ENCODE measurements around the gene HSFX3.
"Not testable (repeated sequence)": the region's sequence is repeated elsewhere in the genome, so short reads cannot be mapped to it uniquely, and the experiment has no call there.

The HSFX3 gene

DNA sequence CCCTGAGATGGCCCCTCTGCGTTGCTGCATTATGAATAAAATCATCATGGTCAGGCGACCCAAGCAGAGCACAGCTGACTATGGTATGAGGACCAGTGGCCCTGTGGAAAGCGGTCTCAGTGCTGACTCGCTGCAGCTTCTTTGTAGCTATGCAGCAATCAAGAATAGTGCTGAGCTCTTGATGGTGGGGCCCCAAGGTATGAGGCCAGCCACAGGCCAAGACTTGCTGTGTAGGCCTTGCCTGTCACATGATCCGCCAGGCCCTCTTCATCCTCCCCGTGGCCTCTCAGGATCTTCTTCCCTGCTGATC, 2.2 kb upstream of the HSFX3 start:
- H3K27me3 ChIP-seq (ENCODE audit: insufficient read depth, low read length); H2AK5ac ChIP-seq (ENCODE audit: low read length); H4K8ac ChIP-seq (ENCODE audit: low read depth, low read length); H3K4ac ChIP-seq (ENCODE audit: low read depth, low read length); H3K4me3 ChIP-seq (ENCODE audit: low read depth, low read length); H3K79me2 ChIP-seq (ENCODE audit: control insufficient read depth, insufficient read depth, low read length, poor library complexity); H3K4me2 ChIP-seq (ENCODE audit: low read length); H3K9me3 ChIP-seq (ENCODE audit: insufficient read depth, low read depth, low read length); H2BK5ac ChIP-seq (ENCODE audit: low read depth, low read length, poor library complexity); H3K79me1 ChIP-seq (ENCODE audit: low read length); H3K36me3 ChIP-seq (ENCODE audit: control insufficient read depth in 1 of 2, insufficient read depth in 2 of 2, low read length in 2 of 2); H4K12ac ChIP-seq (ENCODE audit: low read depth, low read length); H3K14ac ChIP-seq (ENCODE audit: low read length); H3K23ac ChIP-seq (ENCODE audit: low read length); H2BK12ac ChIP-seq (ENCODE audit: low read length); H2AFZ ChIP-seq (ENCODE audit: insufficient read depth, low read length, poor library complexity); H3K4me1 ChIP-seq (ENCODE audit: control insufficient read depth in 1 of 2, insufficient read depth in 2 of 2, low read length in 2 of 2); DNase-seq; H2BK120ac ChIP-seq (ENCODE audit: insufficient read depth, low read length, poor library complexity); H3K27ac ChIP-seq (ENCODE audit: low read depth, low read length); H3K9ac ChIP-seq (ENCODE audit: low read length); H3K18ac ChIP-seq (ENCODE audit: low read length); H4K91ac ChIP-seq (ENCODE audit: low read depth, low read length): not testable (repeated sequence)
- WGBS (ENCODE audit: extremely low coverage, insufficient coverage, insufficient read length), result no CpG with 5 or more reads among the region's 6 CpGs

- H2AK5ac ChIP-seq (ENCODE audit: low read length); H2AFZ ChIP-seq (ENCODE audit: insufficient read depth, low read length, poor library complexity); H3K18ac ChIP-seq (ENCODE audit: low read length); H3K4me3 ChIP-seq (ENCODE audit: low read depth, low read length); H4K8ac ChIP-seq (ENCODE audit: low read depth, low read length); H4K91ac ChIP-seq (ENCODE audit: low read depth, low read length); DNase-seq; H3K79me1 ChIP-seq (ENCODE audit: low read length); H3K23ac ChIP-seq (ENCODE audit: low read length); H3K9ac ChIP-seq (ENCODE audit: low read length); H3K4ac ChIP-seq (ENCODE audit: low read depth, low read length); H3K27me3 ChIP-seq (ENCODE audit: insufficient read depth, low read length); H3K4me2 ChIP-seq (ENCODE audit: low read length); H2BK120ac ChIP-seq (ENCODE audit: insufficient read depth, low read length, poor library complexity); H2BK12ac ChIP-seq (ENCODE audit: low read length); H3K4me1 ChIP-seq (ENCODE audit: control insufficient read depth in 1 of 2, insufficient read depth in 2 of 2, low read length in 2 of 2); H3K79me2 ChIP-seq (ENCODE audit: control insufficient read depth, insufficient read depth, low read length, poor library complexity); H3K9me3 ChIP-seq (ENCODE audit: insufficient read depth, low read depth, low read length); H3K27ac ChIP-seq (ENCODE audit: low read depth, low read length); H3K14ac ChIP-seq (ENCODE audit: low read length); H2BK5ac ChIP-seq (ENCODE audit: low read depth, low read length, poor library complexity); H4K12ac ChIP-seq (ENCODE audit: low read depth, low read length); H3K36me3 ChIP-seq (ENCODE audit: control insufficient read depth in 1 of 2, insufficient read depth in 2 of 2, low read length in 2 of 2): not testable (repeated sequence)
- WGBS (ENCODE audit: extremely low coverage, insufficient coverage, insufficient read length), result no CpG with 5 or more reads among the region's 4 CpGs
These were observed 1.7 kb upstream of the HSFX3 start for GRCh38 chrX:149551245-149551938.

- not testable (repeated sequence) for H3K9ac ChIP-seq (ENCODE audit: low read length); H2BK120ac ChIP-seq (ENCODE audit: insufficient read depth, low read length, poor library complexity); H3K27ac ChIP-seq (ENCODE audit: low read depth, low read length); H4K12ac ChIP-seq (ENCODE audit: low read depth, low read length); H2BK5ac ChIP-seq (ENCODE audit: low read depth, low read length, poor library complexity); H3K4me2 ChIP-seq (ENCODE audit: low read length); H4K8ac ChIP-seq (ENCODE audit: low read depth, low read length); H4K91ac ChIP-seq (ENCODE audit: low read depth, low read length); H3K79me2 ChIP-seq (ENCODE audit: control insufficient read depth, insufficient read depth, low read length, poor library complexity); H2AFZ ChIP-seq (ENCODE audit: insufficient read depth, low read length, poor library complexity); H3K18ac ChIP-seq (ENCODE audit: low read length); H3K9me3 ChIP-seq (ENCODE audit: insufficient read depth, low read depth, low read length); H3K14ac ChIP-seq (ENCODE audit: low read length); H3K27me3 ChIP-seq (ENCODE audit: insufficient read depth, low read length); H3K23ac ChIP-seq (ENCODE audit: low read length); DNase-seq; H3K4me1 ChIP-seq (ENCODE audit: control insufficient read depth in 1 of 2, insufficient read depth in 2 of 2, low read length in 2 of 2); H3K4ac ChIP-seq (ENCODE audit: low read depth, low read length); H3K79me1 ChIP-seq (ENCODE audit: low read length); H2AK5ac ChIP-seq (ENCODE audit: low read length); H2BK12ac ChIP-seq (ENCODE audit: low read length); H3K4me3 ChIP-seq (ENCODE audit: low read depth, low read length); H3K36me3 ChIP-seq (ENCODE audit: control insufficient read depth in 1 of 2, insufficient read depth in 2 of 2, low read length in 2 of 2)
- no CpG with 5 or more reads among the region's 1 CpG for WGBS (ENCODE audit: extremely low coverage, insufficient coverage, insufficient read length)
These were observed 730 bp upstream of the HSFX3 start for GRCh38 chrX:149550454-149550853.

DNA sequence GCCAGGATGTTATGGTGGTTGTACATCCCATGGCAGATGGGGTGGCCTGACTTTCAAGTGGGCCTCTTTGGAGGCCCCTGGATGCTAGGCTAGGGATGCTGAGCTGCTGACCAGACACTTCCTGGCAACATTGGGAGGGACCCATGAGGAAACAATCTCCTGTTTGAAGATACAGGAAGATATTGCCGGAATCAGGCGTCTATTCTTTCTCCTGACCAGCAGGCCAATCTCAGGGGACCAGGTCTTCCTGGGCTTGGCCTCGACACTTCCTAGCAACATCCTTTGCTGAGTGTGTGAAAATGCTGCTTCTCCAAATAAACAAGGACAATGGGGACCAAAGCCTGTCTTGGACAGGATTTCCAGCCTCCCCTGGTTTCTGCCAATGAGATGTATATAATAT, 1.9 kb downstream of the HSFX3 start:
- not testable (repeated sequence) for H3K4me2 ChIP-seq (ENCODE audit: low read length); H3K9ac ChIP-seq (ENCODE audit: low read length); H2BK12ac ChIP-seq (ENCODE audit: low read length); H3K36me3 ChIP-seq (ENCODE audit: control insufficient read depth in 1 of 2, insufficient read depth in 2 of 2, low read length in 2 of 2); H3K4me1 ChIP-seq (ENCODE audit: control insufficient read depth in 1 of 2, insufficient read depth in 2 of 2, low read length in 2 of 2); H3K79me2 ChIP-seq (ENCODE audit: control insufficient read depth, insufficient read depth, low read length, poor library complexity); H2BK5ac ChIP-seq (ENCODE audit: low read depth, low read length, poor library complexity); H3K4me3 ChIP-seq (ENCODE audit: low read depth, low read length); H2AK5ac ChIP-seq (ENCODE audit: low read length); H3K4ac ChIP-seq (ENCODE audit: low read depth, low read length); DNase-seq; H2BK120ac ChIP-seq (ENCODE audit: insufficient read depth, low read length, poor library complexity); H3K18ac ChIP-seq (ENCODE audit: low read length); H3K79me1 ChIP-seq (ENCODE audit: low read length); H4K8ac ChIP-seq (ENCODE audit: low read depth, low read length); H4K12ac ChIP-seq (ENCODE audit: low read depth, low read length); H3K14ac ChIP-seq (ENCODE audit: low read length); H3K9me3 ChIP-seq (ENCODE audit: insufficient read depth, low read depth, low read length); H3K27me3 ChIP-seq (ENCODE audit: insufficient read depth, low read length); H4K91ac ChIP-seq (ENCODE audit: low read depth, low read length); H3K27ac ChIP-seq (ENCODE audit: low read depth, low read length); H3K23ac ChIP-seq (ENCODE audit: low read length); H2AFZ ChIP-seq (ENCODE audit: insufficient read depth, low read length, poor library complexity)
- no CpG with 5 or more reads among the region's 3 CpGs for WGBS (ENCODE audit: extremely low coverage, insufficient coverage, insufficient read length)
